WERI-Rb-1 (cell line): ENCODE measurements around the gene BAZ2A.

Experiments
- DNase-seq: peaks from one replicate; pipeline ENCODE4 v3.0.0-alpha.2; 2020
- H3K27ac ChIP-seq: fragments of 250-450 bp; sonication (Bioruptor Pico); 2 replicates; pipeline ENCODE4 v1.5.1; 2020; ENCODE audit warnings: mild to moderate bottlenecking, moderate library complexity
- H3K27me3 ChIP-seq: fragments of 250-450 bp; sonication (Bioruptor Pico); 2 replicates; pipeline ENCODE4 v1.5.1; 2021; ENCODE audit warnings: mild to moderate bottlenecking, low read depth, moderate library complexity; ENCODE audit not compliant: insufficient read depth, severe bottlenecking
- H3K36me3 ChIP-seq: fragments of 250-450 bp; sonication (Bioruptor Pico); 2 replicates; pipeline ENCODE4 v1.5.1; 2020; ENCODE audit warnings: mild to moderate bottlenecking, moderate library complexity
- H3K4me3 ChIP-seq: 2 replicates; pipeline ENCODE4 v1.5.1; 2011; ENCODE audit warnings: low read depth, mild to moderate bottlenecking, control low read depth, low read length
- H3K9me3 ChIP-seq: fragments of 250-450 bp; sonication (Bioruptor Pico); 2 replicates; pipeline ENCODE4 v1.5.1; 2021; ENCODE audit warnings: mild to moderate bottlenecking, moderate library complexity; ENCODE audit not compliant: severe bottlenecking
- TF ChIP-seq, protein P1 (sequence below): IDR thresholded peaks from 2 replicates; pipeline ENCODE4 v1.5.1; 2011; ENCODE audit warnings: low read depth, mild to moderate bottlenecking, control low read depth, inconsistent platforms, low read length

BAZ2A gene

DNA sequence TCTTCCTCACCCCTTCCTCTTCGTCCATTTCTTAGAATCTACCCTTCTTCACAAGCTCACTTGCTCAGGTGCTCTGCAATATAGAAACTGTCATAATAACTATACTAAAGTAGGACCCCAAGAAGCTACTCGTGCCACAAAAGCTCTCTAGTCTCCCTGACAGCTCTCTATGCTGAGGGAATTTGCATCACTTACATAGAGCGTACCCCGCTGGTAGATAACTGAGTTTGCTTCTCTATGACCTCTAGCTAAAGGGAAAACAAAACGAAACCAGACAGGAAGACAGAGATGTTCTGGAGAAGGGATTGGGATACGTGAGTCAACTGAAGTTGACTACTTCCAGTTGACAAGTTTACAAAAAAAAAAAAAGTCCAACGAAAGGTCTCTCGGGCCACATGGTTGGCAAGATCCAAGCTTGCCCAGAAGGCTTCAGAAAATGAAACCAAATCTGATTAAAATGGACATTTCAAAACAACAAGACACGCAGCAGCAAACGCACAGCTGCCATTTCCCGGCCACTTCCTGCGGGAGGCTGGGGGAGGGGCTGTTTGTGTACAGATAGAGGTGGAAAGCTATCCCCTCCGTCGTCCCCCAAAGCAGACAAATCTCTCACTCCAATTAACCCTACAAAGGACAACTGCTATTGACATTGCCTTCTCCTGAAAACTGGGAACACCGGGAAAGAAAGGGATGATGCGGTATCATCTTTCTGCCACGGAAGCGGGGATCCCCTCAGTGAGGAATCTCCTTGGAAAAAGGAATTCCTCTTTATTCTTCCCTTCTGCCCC, 1.3 kb downstream of the BAZ2A start:
- DNase-seq: peak; percentile 57
- TF ChIP-seq, protein P1, sequence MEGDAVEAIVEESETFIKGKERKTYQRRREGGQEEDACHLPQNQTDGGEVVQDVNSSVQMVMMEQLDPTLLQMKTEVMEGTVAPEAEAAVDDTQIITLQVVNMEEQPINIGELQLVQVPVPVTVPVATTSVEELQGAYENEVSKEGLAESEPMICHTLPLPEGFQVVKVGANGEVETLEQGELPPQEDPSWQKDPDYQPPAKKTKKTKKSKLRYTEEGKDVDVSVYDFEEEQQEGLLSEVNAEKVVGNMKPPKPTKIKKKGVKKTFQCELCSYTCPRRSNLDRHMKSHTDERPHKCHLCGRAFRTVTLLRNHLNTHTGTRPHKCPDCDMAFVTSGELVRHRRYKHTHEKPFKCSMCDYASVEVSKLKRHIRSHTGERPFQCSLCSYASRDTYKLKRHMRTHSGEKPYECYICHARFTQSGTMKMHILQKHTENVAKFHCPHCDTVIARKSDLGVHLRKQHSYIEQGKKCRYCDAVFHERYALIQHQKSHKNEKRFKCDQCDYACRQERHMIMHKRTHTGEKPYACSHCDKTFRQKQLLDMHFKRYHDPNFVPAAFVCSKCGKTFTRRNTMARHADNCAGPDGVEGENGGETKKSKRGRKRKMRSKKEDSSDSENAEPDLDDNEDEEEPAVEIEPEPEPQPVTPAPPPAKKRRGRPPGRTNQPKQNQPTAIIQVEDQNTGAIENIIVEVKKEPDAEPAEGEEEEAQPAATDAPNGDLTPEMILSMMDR: no peak
- peak overlapping the region; percentile 97 for H3K27ac ChIP-seq

DNA sequence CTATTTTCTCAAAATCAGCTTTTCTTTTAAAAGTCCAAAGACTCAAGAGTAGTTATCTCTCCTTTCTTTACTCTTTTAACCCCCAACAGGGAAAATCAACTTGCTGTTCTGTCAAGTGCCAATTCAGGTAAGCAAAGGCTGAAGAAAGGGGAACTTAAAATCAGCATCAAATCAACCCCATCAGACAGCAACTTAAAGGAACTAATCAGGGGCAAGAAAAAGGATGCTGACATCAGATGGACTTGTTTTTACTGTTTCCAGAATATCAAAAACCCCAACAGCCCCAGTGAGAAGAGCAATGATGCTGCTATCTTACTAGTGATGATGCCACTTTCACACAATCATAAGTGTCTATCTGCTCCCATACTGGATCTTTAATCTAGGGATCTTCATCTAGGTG, 3.4 kb downstream of the BAZ2A start:
- Histone ChIP-seq H3K9me3 (no peaks in the 10 kb centered on the region), H3K27me3 (no peaks in the 10 kb centered on the region), H3K36me3 (peaks cover 37% of the 10 kb centered on the region), H3K4me3 (no peak overlapping the region), H3K27ac (no peak overlapping the region)
- no peak for DNase-seq
- TF ChIP-seq, protein P1: no peak

More for the DNA sequence above, 1.3 kb downstream of the BAZ2A start:
- Histone ChIP-seq H3K27me3 (no peaks in the 10 kb centered on the region), H3K4me3 (peak overlapping the region; percentile 93), H3K36me3 (peaks cover 23% of the 10 kb centered on the region), H3K9me3 (no peaks in the 10 kb centered on the region)

DNA sequence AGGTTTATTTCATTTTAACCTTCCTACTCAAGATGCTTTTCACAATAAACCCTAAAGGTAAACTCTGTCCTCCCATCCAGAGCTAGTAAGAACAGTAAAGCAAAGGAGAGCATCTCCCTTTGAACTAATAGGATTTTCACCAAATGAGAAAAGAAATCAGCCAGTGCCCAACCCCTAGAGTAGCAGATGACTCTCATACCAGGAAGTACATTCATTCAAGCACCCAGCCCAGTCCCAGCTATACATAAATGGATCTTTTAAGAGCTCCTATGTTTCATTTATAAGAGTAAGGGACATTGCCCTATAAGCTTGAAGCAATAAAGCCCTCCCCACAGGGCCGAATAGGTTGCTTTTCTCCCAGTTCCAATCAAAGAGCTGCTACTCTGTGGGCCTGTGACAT, 7.6 kb downstream of the BAZ2A start:
- Histone ChIP-seq H3K4me3 (no peak overlapping the region), H3K36me3 (peaks cover 53% of the 10 kb centered on the region), H3K9me3 (no peaks in the 10 kb centered on the region), H3K27ac (no peak overlapping the region), H3K27me3 (no peaks in the 10 kb centered on the region)
- TF ChIP-seq, protein P1: no peak
- no peak for DNase-seq

DNA sequence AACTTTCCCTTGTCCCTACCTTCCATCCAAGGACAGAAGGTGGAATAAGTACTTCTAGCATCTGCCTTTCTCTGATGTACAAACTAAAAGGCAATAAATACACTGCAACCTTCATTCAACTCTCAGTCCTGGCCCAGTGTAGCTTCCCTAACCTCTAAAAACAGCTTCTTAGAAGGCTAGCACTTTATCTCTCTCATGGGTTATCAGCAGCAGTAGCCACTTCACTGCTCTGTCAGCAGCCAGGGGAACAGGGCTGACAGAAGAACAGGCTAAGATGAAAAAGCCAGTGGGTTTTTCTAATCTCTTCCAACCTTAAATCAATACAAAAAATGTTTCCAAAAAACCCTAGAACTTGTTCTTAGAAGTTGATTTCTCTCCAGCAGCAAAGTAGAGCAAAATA, 13.2 kb downstream of the BAZ2A start:
- TF ChIP-seq, protein P1: no peak
- no peak for DNase-seq
- no peak overlapping the region for H3K4me3 ChIP-seq
- no peak overlapping the region for H3K27ac ChIP-seq
- no peaks in the 10 kb centered on the region for H3K9me3 ChIP-seq
- no peaks in the 10 kb centered on the region for H3K27me3 ChIP-seq
- H3K36me3 ChIP-seq: peaks cover 74% of the 10 kb centered on the region

DNA sequence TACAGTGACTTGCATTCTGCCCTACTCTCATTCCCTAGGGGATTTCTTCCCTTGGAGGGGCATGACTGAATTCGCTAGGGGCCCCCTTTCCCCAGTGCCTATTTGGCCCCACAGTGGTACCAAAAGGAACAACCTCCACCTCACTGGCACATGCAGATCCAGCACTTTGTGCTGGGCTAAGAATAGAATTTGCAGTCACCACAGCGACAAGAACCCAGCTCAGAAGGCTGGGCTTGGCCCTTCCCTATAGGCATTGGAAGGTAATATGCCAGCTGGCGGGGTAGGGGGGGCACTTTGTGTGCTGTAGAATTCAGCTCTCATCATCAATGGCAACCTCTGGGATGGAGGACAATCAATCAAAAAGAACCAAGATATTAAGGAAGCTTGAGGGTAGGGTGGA, 13.9 kb downstream of the BAZ2A start:
- Histone ChIP-seq H3K27ac (no peak overlapping the region), H3K36me3 (peaks cover 79% of the 10 kb centered on the region), H3K9me3 (no peaks in the 10 kb centered on the region), H3K4me3 (no peak overlapping the region), H3K27me3 (no peaks in the 10 kb centered on the region)
- TF ChIP-seq, protein P1: no peak
- no peak for DNase-seq

DNA sequence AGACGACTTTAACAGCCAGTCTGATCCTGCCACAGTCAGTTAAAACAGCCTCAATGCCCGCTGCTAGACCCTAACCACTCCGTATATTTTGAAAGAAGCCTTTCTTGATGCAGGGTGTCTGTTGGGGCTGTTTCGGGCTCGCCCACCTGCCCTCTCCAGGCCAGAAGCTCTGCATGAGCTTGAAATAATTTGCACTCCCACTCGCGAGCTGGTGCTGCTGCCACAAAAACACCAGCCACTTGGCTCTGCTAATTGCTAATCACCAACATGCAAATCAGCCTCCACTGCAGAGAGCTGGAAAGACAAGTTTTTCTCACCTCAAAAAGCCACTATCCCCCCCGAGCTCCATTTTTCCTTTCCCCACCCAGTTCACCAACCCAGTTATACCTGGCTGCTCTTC, 15.5 kb downstream of the BAZ2A start:
- H3K4me3 ChIP-seq: no peak overlapping the region
- no peaks in the 10 kb centered on the region for H3K27me3 ChIP-seq
- peaks cover 81% of the 10 kb centered on the region for H3K36me3 ChIP-seq
- no peak overlapping the region for H3K27ac ChIP-seq
- no peaks in the 10 kb centered on the region for H3K9me3 ChIP-seq
- TF ChIP-seq, protein P1: no peak
- DNase-seq: no peak
